ENCODE measurements around the gene TTC28. TPM values are rescaled to one million over a fixed set of nuclear protein-coding genes. Genes with fewer than 3 reads are reported as not detected.

The TTC28 gene
- total and polyA plus RNA-seq, 2 donors (not counting 1 experiment from before 2014, with no cell fraction given): 8.2 to 31.4 TPM

DNA sequence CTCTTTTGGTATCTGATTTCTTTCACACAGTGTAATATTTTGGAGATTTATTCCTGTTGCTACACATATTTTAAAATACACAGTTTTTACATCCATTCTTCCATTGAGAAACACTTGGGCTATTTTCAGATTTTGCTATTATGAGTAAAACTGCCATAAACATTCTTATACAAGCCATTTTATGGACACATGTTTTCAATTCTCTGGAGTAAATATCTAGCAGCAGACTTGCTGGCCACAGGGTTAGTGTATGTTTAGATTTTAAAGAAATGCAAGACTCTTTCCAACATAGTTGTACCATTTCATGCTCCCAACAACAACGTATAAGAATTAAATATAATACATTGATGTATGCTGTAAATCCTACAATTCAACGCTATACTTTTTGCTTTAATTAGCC, 399.8 kb downstream of the TTC28 start:
- no peak overlapping the region for H3K4me2 ChIP-seq (ENCODE audit: extremely low read depth, insufficient read depth, low read length)
- H3K9me3 ChIP-seq (ENCODE audit: control insufficient read depth, insufficient read depth, low read depth, low read length): no peaks in the 10 kb centered on the region
- no peak overlapping the region for H3K9ac ChIP-seq (ENCODE audit: insufficient read depth, low read length)
- DNase-seq (ENCODE audit: low read depth in 2 of 2): peak in 1 of 2 donors; percentile 69
- H2AFZ ChIP-seq (ENCODE audit: low read length): no peak overlapping the region
- no peaks in the 10 kb centered on the region for H4K20me1 ChIP-seq (ENCODE audit: control insufficient read depth, extremely low read depth, insufficient read depth, low read length)
- H3K4me1 ChIP-seq (ENCODE audit: control insufficient read depth, extremely low read depth, insufficient read depth, low read length): peaks cover 13% of the 10 kb centered on the region
- H3K4me3 ChIP-seq (replicated peaks in 1 of 4; ENCODE audit: control extremely low read depth in 1 of 4, insufficient read depth in 1 of 4, low read depth in 3 of 4, low read length in 4 of 4): no peak overlapping the region
- TF ChIP-seq, protein P1, sequence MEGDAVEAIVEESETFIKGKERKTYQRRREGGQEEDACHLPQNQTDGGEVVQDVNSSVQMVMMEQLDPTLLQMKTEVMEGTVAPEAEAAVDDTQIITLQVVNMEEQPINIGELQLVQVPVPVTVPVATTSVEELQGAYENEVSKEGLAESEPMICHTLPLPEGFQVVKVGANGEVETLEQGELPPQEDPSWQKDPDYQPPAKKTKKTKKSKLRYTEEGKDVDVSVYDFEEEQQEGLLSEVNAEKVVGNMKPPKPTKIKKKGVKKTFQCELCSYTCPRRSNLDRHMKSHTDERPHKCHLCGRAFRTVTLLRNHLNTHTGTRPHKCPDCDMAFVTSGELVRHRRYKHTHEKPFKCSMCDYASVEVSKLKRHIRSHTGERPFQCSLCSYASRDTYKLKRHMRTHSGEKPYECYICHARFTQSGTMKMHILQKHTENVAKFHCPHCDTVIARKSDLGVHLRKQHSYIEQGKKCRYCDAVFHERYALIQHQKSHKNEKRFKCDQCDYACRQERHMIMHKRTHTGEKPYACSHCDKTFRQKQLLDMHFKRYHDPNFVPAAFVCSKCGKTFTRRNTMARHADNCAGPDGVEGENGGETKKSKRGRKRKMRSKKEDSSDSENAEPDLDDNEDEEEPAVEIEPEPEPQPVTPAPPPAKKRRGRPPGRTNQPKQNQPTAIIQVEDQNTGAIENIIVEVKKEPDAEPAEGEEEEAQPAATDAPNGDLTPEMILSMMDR (conservative IDR thresholded peaks at IDR 0.05 in 1 of 2, IDR thresholded peaks at IDR 0.05 in 1 of 2; ENCODE audit: low read depth in 1 of 2, low read length in 2 of 2): no peak
- no peak for TF ChIP-seq EZH2 (IDR thresholded peaks at IDR 0.05; ENCODE audit: low read length, missing control alignments)
- H3K79me2 ChIP-seq (ENCODE audit: control insufficient read depth, insufficient read depth, low read length): no peaks in the 10 kb centered on the region
- H3K36me3 ChIP-seq (ENCODE audit: control insufficient read depth, insufficient read depth, low read length): no peaks in the 10 kb centered on the region
- H3K27ac ChIP-seq (ENCODE audit: insufficient read depth, low read length): no peak overlapping the region
- no peaks in the 10 kb centered on the region for H3K27me3 ChIP-seq (ENCODE audit: control insufficient read depth, insufficient read depth, low read length)

DNA sequence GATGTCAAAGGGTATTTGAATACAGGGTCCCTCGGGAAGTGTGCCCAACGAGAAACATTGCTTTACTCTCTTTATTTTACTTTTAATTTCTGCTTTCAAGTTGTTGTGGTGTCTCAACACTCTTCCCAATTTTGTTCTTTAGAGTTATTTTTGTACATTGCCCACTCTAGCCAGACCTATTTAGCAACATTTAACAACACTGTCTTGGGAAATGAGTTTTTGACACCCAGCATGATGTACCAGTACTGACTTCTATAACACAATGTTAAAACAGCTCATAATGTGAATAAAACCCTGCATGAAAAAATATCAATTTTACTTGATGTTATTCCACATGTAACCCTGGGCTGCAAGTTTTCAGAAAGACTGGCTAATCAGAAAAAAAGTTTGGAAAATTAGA, 410.4 kb downstream of the TTC28 start:
- no peak overlapping the region for H3K4me3 ChIP-seq (replicated peaks in 1 of 4; ENCODE audit: control extremely low read depth in 1 of 4, insufficient read depth in 1 of 4, low read depth in 3 of 4, low read length in 4 of 4)
- no peaks in the 10 kb centered on the region for H3K36me3 ChIP-seq (ENCODE audit: control insufficient read depth, insufficient read depth, low read length)
- no peaks in the 10 kb centered on the region for H3K79me2 ChIP-seq (ENCODE audit: control insufficient read depth, insufficient read depth, low read length)
- H3K27ac ChIP-seq (ENCODE audit: insufficient read depth, low read length): no peak overlapping the region
- no peak for DNase-seq (ENCODE audit: low read depth in 2 of 2)
- no peak overlapping the region for H2AFZ ChIP-seq (ENCODE audit: low read length)
- H3K9ac ChIP-seq (ENCODE audit: insufficient read depth, low read length): no peak overlapping the region
- no peaks in the 10 kb centered on the region for H4K20me1 ChIP-seq (ENCODE audit: control insufficient read depth, extremely low read depth, insufficient read depth, low read length)
- no peaks in the 10 kb centered on the region for H3K27me3 ChIP-seq (ENCODE audit: control insufficient read depth, insufficient read depth, low read length)
- TF ChIP-seq EZH2 (IDR thresholded peaks at IDR 0.05; ENCODE audit: low read length, missing control alignments): no peak
- TF ChIP-seq, protein P1 (conservative IDR thresholded peaks at IDR 0.05 in 1 of 2, IDR thresholded peaks at IDR 0.05 in 1 of 2; ENCODE audit: low read depth in 1 of 2, low read length in 2 of 2): no peak
- no peak overlapping the region for H3K4me2 ChIP-seq (ENCODE audit: extremely low read depth, insufficient read depth, low read length)
- H3K4me1 ChIP-seq (ENCODE audit: control insufficient read depth, extremely low read depth, insufficient read depth, low read length): no peaks in the 10 kb centered on the region
- H3K9me3 ChIP-seq (ENCODE audit: control insufficient read depth, insufficient read depth, low read depth, low read length): no peaks in the 10 kb centered on the region

DNA sequence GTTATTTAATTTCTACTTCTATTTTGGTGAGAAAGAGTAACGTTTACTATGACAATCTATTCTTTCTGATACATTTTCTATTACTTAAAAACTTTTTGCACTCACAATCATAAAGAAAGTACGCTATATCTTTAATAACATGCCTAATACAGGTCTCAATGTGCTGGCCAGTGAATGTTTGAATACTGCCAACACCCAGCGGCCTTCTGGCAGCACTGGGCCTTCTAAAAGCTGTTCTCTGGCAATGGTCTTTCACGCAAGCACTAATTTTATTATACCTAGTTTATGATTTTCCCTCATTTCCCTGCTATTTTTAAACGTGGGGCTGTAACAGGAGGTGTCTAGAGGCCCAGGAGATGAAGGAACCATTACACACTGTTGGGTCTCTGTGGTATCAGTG, 410.8 kb downstream of the TTC28 start:
- Histone ChIP-seq H4K20me1 (ENCODE audit: control insufficient read depth, extremely low read depth, insufficient read depth, low read length) (no peaks in the 10 kb centered on the region), H3K27ac (ENCODE audit: insufficient read depth, low read length) (no peak overlapping the region), H3K9me3 (ENCODE audit: control insufficient read depth, insufficient read depth, low read depth, low read length) (no peaks in the 10 kb centered on the region), H3K79me2 (ENCODE audit: control insufficient read depth, insufficient read depth, low read length) (no peaks in the 10 kb centered on the region), H3K9ac (ENCODE audit: insufficient read depth, low read length) (no peak overlapping the region), H3K4me1 (ENCODE audit: control insufficient read depth, extremely low read depth, insufficient read depth, low read length) (no peaks in the 10 kb centered on the region), H3K4me2 (ENCODE audit: extremely low read depth, insufficient read depth, low read length) (no peak overlapping the region), H3K36me3 (ENCODE audit: control insufficient read depth, insufficient read depth, low read length) (no peaks in the 10 kb centered on the region), H3K4me3 (replicated peaks in 1 of 4; ENCODE audit: control extremely low read depth in 1 of 4, insufficient read depth in 1 of 4, low read depth in 3 of 4, low read length in 4 of 4) (no peak overlapping the region), H3K27me3 (ENCODE audit: control insufficient read depth, insufficient read depth, low read length) (no peaks in the 10 kb centered on the region), H2AFZ (ENCODE audit: low read length) (no peak overlapping the region)
- TF ChIP-seq, protein P1 (conservative IDR thresholded peaks at IDR 0.05 in 1 of 2, IDR thresholded peaks at IDR 0.05 in 1 of 2; ENCODE audit: low read depth in 1 of 2, low read length in 2 of 2): no peak
- no peak for TF ChIP-seq EZH2 (IDR thresholded peaks at IDR 0.05; ENCODE audit: low read length, missing control alignments)
- no peak for DNase-seq (ENCODE audit: low read depth in 2 of 2)
